Skin epidermis (tissue), 12 donors: ENCODE measurements around the gene SOX6.
"Not testable (repeated sequence)": the region's sequence is repeated elsewhere in the genome, so short reads cannot be mapped to it uniquely, and the experiment has no call there.

ENCODE experiments used
- H3K27ac ChIP-seq, 21 experiments: fragments of 200-600 bp; sonication (generic) in 11 of 21; one replicate each; pipeline ENCODE4 v1.5.0; 2020; ENCODE audit warnings: mild to moderate bottlenecking in 3 of 21, inconsistent platforms in 2 of 21, moderate library complexity in 2 of 21
- H3K4me3 ChIP-seq, 7 experiments: fragments of 200-600 bp; sonication (generic) in 2 of 7; one replicate each; pipeline ENCODE4 v1.5.0; 2020; ENCODE audit warnings: inconsistent platforms in 2 of 7, mild to moderate bottlenecking in 2 of 7, moderate library complexity in 1 of 7

The SOX6 gene

DNA sequence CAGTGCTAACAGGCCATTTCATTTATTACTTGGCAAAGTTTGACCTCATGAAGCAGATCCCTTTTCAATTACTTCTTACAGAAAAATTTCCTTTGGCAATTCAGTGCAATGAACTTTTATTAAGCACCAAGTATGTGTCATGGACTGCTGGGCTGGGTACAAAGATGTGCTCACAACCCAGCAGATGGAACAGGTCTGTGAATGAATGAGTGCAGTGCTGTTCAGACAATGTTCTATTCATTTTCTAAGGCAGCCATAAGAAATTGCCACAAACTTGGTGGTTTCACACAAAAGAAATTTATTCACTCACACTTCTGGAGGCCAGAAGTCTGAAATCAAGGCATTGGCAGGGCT is 428.5 kb downstream of the SOX6 start:
- Histone ChIP-seq H3K27ac (no peak overlapping the region), H3K4me3 (no peak overlapping the region)

DNA sequence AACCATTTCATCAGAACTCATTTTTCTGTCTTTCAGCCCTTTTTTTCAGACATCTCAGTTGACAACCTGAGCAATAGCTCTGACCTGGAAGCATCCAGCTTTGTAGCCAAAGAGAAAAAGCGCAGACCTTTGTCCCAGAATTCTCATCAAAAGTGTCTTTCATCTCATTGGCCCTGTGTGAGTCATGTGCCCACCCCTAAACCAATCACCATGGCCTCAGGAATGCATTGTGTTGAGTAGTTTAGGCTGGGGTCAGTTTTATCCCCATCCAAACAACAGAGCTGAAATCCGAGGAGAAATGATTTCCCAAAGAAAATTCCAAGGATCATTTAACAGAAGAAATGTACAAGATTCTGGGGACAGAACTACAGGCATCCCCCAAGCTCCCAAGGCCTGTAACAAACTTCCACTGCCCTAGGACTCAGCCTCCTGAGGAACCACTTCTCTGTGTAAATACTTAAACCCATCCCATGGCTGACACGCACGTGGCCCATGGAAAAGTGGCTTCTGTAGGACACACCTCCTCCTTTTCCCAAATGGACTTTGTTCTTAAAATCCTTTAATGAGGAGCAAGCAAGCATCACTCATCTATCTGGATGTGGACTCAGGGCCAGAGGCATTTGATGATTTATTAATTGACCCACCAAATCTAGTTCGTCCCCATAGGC is 429.0 kb downstream of the SOX6 start:
- no peak overlapping the region for H3K27ac ChIP-seq

DNA sequence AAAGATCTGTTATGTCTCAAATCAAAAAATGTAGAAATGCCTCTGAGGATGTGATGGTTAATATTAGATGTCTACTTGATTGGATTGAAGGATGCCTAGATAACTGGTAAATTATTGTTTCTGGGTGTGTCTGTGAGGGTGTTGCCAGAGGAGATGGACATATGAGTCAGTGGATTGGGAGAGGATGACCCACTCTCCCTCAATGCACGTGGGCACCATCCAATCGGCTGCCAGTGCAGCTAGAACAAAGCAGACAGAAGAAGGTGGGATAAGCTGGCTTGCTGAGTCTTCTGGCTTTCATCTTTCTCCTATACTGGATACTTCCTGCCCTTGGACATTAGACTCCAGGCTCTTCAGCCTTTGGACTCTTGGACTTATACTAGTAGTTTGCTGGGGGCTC is 430.3 kb downstream of the SOX6 start:
- H3K4me3 ChIP-seq = no peak overlapping the region
- no peak overlapping the region for H3K27ac ChIP-seq

More for the DNA sequence above, 429.0 kb downstream of the SOX6 start:
- no peak overlapping the region for H3K4me3 ChIP-seq

DNA sequence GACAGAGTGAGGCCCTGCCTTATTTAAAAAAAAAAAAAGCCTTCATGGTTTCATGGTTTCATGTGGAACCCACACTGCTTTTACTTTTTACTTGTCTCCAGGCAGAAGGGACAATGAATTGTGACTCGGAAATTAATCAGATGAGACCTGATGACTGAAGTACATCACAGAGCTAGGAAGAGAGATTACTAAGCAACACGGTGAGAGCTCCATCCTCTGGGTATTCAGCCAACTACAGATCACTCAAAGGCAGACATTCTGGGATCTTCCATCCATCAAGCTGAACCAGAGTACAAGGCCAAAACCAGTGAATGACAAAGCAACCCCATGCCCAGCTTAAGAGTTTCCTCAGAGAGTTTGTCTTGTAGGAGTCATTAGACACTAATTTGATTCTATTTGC is 433.2 kb downstream of the SOX6 start:
- Histone ChIP-seq H3K27ac (no peak overlapping the region), H3K4me3 (no peak overlapping the region)

DNA sequence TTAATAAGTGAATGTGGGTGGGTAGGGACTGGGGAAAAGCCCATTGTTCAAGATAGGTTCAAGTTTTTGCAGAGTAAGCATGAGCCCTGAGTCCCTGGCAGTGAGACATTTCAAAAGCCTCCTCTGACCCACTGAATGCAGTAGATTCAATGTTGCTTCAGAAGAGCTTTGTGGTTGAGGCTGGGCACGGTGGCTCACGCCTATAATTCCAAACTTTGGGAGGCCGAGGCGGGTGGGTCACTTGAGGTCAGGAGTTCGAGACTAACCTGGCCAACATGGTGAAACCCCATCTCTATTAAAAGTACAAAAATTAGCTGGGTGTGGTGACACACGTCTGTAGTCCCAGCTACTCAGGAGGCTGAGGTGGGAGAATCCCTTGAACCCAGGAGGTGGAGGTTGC is 433.6 kb downstream of the SOX6 start:
- not testable (repeated sequence) for H3K4me3 ChIP-seq, H3K27ac ChIP-seq

DNA sequence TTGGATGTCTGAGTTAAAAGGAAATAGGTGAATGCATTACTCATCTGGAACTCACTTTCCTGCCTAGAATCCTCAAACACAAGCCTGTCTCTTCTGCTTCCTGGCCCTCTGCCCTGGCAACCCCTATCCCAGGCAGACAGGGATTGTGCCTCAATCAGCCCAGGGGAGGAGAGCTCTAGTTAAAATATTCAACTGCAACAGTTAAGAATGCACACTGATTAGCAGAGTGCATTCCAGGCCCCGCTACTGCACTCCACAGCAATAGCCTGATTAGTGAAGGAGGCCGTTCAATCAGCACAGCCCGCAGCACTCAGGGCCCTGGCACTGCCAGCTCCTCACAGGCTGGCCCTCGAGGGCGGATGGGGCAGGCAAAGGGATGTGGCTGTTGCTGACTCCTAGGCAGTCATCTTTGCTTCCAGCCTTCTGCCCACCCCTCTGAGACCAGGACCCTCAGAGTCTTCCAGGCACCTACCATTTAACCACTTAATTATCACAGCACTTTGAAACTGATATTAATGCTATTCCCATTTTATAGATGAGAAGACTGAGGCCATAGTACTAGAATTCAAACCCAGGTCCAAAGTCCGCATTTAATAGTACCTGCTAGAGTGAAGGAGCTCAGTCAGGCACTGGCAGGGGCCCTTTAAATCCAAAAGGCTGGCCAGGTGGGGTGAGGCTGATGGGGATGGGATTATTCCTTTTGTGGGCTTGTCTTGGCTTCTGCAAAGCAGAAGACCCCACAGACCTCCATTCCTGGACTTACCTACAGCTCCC is 435.3 kb downstream of the SOX6 start:
- no peak overlapping the region for H3K27ac ChIP-seq
- H3K4me3 ChIP-seq = no peak overlapping the region

DNA sequence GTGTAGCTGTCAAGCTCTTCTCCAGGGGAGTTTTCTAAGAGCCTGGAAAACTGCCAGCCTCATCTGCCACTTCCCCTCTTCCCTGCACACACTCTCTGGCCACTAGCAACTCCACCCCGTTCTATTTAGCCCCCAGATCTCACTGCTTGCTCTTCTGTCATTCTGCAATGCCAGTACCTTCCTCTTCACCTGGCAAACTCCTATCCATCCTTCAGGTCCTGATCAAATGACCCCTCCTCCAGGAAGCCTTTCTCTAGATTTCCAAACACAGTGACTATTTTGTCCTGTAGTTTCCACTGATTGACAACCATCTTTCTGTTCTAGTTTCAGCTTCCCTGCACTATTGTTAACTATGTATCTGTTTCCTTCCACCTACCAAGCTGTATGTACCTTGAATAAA is 437.7 kb downstream of the SOX6 start:
- no peak overlapping the region for H3K27ac ChIP-seq
- H3K4me3 ChIP-seq = no peak overlapping the region

DNA sequence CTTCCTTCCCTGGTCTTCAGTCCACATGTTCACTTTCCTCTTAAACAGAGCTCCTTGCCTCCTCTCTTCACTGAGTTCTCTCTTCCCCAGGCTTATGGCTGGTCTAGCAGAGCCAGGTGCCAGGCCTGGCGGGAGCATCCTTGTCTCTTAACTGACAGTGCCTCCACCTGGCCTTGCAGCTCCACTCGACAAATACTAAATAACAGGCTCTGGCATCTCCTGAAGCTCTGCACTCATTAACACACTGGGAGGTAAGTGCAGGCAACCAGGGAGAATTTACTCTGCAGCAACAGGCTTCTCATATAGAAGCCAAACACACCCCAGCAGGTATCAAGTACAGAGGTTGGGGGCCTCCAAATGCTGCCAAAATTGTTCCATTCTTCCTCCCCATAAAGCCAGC is 438.1 kb downstream of the SOX6 start:
- no peak overlapping the region for H3K4me3 ChIP-seq
- no peak overlapping the region for H3K27ac ChIP-seq
